ENCODE measurements around the gene GRHL1.

Gene GRHL1

DNA sequence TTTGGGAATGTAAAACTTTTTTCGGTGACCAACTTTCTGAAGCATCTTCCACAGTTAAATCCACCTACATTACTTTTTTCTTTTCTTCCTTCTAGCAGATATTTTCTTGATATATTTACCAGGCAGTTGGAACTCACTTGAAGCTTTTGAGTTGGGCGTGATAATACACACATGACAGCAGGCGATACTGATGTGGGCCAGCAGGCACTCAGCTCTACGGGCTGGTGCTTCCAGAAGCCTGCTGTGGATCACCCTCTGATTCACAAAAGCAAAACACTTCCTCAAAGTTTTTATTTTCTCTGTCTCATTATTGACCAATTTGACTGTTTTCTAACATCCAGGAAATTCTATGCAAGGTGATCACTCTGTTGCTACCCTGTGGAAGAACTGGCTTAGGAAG lies 22.9 kb downstream of the GRHL1 start:
- TF ChIP-seq SUZ12 (IDR thresholded peaks at IDR 0.05; ENCODE audit: extremely low read depth, insufficient read depth, insufficient read length): no peak
- TF ChIP-seq YY1 (IDR thresholded peaks at IDR 0.05; ENCODE audit: insufficient read depth, insufficient read length): no peak
- no peak for TF ChIP-seq ZNF274 (IDR thresholded peaks at IDR 0.05; ENCODE audit: low read depth, low read length)
- no peaks in the 10 kb centered on the region for H3K4me1 ChIP-seq (ENCODE audit: insufficient read depth, insufficient read length)
- H3K9me3 ChIP-seq (ENCODE audit: insufficient read depth, low read length): no peaks in the 10 kb centered on the region

DNA sequence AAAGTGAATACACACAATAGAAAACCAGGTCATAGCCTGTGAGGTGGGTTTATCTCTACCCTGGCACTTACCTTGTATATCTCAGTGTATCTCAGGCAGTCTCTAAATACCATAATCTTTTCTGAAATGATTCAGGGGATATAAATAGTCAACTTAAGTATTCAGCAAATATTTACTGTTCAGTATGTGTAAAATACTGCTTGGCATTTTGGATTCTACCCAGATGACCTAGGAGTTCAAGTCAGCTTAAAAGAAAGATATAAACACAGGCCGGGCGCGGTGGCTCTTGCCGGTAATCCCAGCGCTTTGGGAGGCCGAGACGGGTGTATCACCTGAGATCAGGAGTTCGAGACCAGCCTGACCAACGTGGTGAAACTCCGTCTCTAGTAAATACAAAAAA lies 23.8 kb downstream of the GRHL1 start:
- Histone ChIP-seq H3K9ac (ENCODE audit: insufficient read length, low read depth) (no peak overlapping the region), H3K9me3 (ENCODE audit: insufficient read depth, low read length) (no peaks in the 10 kb centered on the region), H3K4me1 (ENCODE audit: insufficient read depth, insufficient read length) (no peaks in the 10 kb centered on the region), H3K4me3 (ENCODE audit: insufficient read length, low read depth) (no peak overlapping the region), H3K36me3 (ENCODE audit: insufficient read depth, insufficient read length, low read length) (no peaks in the 10 kb centered on the region), H3K27me3 (ENCODE audit: insufficient read depth, insufficient read length) (no peaks in the 10 kb centered on the region)
- TF ChIP-seq YY1 (IDR thresholded peaks at IDR 0.05; ENCODE audit: insufficient read depth, insufficient read length): no peak
- TF ChIP-seq SUZ12 (IDR thresholded peaks at IDR 0.05; ENCODE audit: extremely low read depth, insufficient read depth, insufficient read length): no peak
- no peak for TF ChIP-seq ZNF274 (IDR thresholded peaks at IDR 0.05; ENCODE audit: low read depth, low read length)
- no peak for DNase-seq (ENCODE audit: low read depth, low spot score)

More for the DNA sequence above, 22.9 kb downstream of the GRHL1 start:
- Histone ChIP-seq H3K36me3 (ENCODE audit: insufficient read depth, insufficient read length, low read length) (no peaks in the 10 kb centered on the region), H3K4me3 (ENCODE audit: insufficient read length, low read depth) (no peak overlapping the region), H3K27me3 (ENCODE audit: insufficient read depth, insufficient read length) (no peaks in the 10 kb centered on the region), H3K9ac (ENCODE audit: insufficient read length, low read depth) (no peak overlapping the region)
- DNase-seq (ENCODE audit: low read depth, low spot score): no peak

DNA sequence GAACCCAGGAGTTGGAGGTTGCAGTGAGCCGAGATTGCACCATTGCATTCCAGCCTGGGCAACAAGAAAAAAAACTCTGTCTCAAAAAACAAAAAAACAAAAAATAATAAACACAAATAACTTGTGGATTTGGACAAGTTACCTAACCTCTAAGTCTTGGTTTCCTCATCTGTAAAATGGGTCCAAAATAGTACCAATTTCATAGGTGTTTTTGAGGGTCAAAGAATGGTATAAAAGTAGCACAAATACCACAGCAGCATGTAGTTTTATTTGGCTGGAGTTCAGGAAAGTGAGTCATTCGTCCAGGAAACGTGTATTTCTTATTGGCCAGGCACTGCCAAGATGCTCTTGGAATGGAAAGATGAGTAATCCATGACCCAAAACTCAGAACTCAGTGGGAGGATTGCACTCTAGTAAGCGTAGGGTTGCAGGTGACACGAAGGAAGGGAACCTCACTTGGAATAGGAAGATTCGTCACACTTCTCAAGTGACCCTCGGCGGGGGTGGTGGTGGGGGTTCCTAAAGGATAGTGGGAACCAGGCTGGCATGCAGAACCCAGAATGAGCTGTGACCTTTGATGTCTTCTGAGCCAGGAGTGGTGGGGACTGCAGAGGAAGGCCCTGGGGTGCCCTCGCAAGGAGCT lies 24.4 kb downstream of the GRHL1 start:
- no peak for DNase-seq (ENCODE audit: low read depth, low spot score)
- Histone ChIP-seq H3K9me3 (ENCODE audit: insufficient read depth, low read length) (no peaks in the 10 kb centered on the region), H3K27me3 (ENCODE audit: insufficient read depth, insufficient read length) (no peaks in the 10 kb centered on the region), H3K36me3 (ENCODE audit: insufficient read depth, insufficient read length, low read length) (no peaks in the 10 kb centered on the region), H3K9ac (ENCODE audit: insufficient read length, low read depth) (no peak overlapping the region), H3K4me3 (ENCODE audit: insufficient read length, low read depth) (no peak overlapping the region), H3K4me1 (ENCODE audit: insufficient read depth, insufficient read length) (no peaks in the 10 kb centered on the region)
- TF ChIP-seq SUZ12 (IDR thresholded peaks at IDR 0.05; ENCODE audit: extremely low read depth, insufficient read depth, insufficient read length): no peak
- no peak for TF ChIP-seq ZNF274 (IDR thresholded peaks at IDR 0.05; ENCODE audit: low read depth, low read length)
- TF ChIP-seq YY1 (IDR thresholded peaks at IDR 0.05; ENCODE audit: insufficient read depth, insufficient read length): no peak

DNA sequence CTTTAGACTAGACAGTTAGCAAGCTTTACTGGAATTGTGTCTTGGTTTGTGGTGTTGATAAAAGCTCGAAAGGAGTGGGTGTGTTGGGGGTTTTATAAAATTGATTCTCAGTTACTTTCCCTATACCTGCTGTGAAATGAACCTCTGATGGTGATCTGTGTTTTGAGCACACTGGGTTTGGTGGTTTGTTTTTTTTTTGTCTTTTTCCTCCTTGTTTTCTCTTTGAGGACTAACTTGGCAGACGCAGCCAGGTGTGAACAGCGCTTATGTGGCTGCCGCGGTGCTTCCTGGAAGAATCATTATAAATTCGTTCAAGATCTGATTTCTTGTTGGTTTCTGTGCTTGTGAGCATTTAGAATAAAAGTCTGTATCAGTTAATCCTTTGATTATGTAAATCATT lies 28.5 kb downstream of the GRHL1 start:
- Histone ChIP-seq H3K4me1 (ENCODE audit: insufficient read depth, insufficient read length) (no peaks in the 10 kb centered on the region), H3K4me3 (ENCODE audit: insufficient read length, low read depth) (no peak overlapping the region), H3K9ac (ENCODE audit: insufficient read length, low read depth) (no peak overlapping the region), H3K36me3 (ENCODE audit: insufficient read depth, insufficient read length, low read length) (no peaks in the 10 kb centered on the region), H3K9me3 (ENCODE audit: insufficient read depth, low read length) (no peaks in the 10 kb centered on the region), H3K27me3 (ENCODE audit: insufficient read depth, insufficient read length) (no peaks in the 10 kb centered on the region)
- no peak for DNase-seq (ENCODE audit: low read depth, low spot score)
- TF ChIP-seq ZNF274 (IDR thresholded peaks at IDR 0.05; ENCODE audit: low read depth, low read length) (no peak), YY1 (IDR thresholded peaks at IDR 0.05; ENCODE audit: insufficient read depth, insufficient read length) (no peak), SUZ12 (IDR thresholded peaks at IDR 0.05; ENCODE audit: extremely low read depth, insufficient read depth, insufficient read length) (no peak)

DNA sequence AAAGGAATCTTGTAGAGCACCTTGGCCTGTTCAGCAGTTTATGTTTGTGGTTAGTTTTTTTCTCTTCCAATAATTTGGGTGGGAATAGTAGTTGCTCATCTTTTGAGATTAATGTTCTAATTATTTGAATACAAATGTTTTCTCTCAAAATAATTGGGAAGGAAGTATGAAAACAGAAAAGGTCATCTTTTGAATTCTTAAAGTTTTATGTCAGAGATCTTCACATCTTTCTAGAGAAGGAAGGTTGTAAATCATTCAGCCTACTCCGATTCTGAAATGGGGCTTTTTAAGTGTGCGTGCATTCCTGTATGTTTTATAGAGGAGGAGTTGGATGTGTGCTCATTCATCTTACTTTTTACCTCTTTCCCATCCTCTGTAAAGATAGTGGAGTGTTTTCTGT lies 29.0 kb downstream of the GRHL1 start:
- H3K4me1 ChIP-seq (ENCODE audit: insufficient read depth, insufficient read length): no peaks in the 10 kb centered on the region
- no peaks in the 10 kb centered on the region for H3K27me3 ChIP-seq (ENCODE audit: insufficient read depth, insufficient read length)
- H3K4me3 ChIP-seq (ENCODE audit: insufficient read length, low read depth): no peak overlapping the region
- TF ChIP-seq YY1 (IDR thresholded peaks at IDR 0.05; ENCODE audit: insufficient read depth, insufficient read length) (no peak), ZNF274 (IDR thresholded peaks at IDR 0.05; ENCODE audit: low read depth, low read length) (no peak), SUZ12 (IDR thresholded peaks at IDR 0.05; ENCODE audit: extremely low read depth, insufficient read depth, insufficient read length) (no peak)
- H3K36me3 ChIP-seq (ENCODE audit: insufficient read depth, insufficient read length, low read length): no peaks in the 10 kb centered on the region
- no peak for DNase-seq (ENCODE audit: low read depth, low spot score)
- no peak overlapping the region for H3K9ac ChIP-seq (ENCODE audit: insufficient read length, low read depth)
- no peaks in the 10 kb centered on the region for H3K9me3 ChIP-seq (ENCODE audit: insufficient read depth, low read length)

DNA sequence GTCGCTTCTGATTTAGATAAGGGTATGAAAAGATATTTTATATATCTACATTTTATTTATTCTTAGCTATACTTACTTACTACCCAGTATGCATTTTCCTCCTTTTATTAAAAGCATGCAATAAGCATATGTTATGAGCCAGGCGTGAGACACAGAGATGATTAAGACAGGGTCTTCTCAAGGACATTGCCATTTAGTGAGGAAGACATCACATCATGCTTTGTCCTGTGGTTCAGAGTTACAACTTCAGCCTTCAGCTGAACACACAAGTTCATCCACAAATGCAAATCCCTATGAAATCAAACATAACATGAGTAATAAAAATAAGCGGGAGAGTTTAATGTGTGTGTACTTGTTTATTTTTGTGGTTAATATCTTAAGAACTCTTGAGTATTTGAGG lies 30.2 kb downstream of the GRHL1 start:
- H3K4me3 ChIP-seq (ENCODE audit: insufficient read length, low read depth): no peak overlapping the region
- no peaks in the 10 kb centered on the region for H3K27me3 ChIP-seq (ENCODE audit: insufficient read depth, insufficient read length)
- no peaks in the 10 kb centered on the region for H3K36me3 ChIP-seq (ENCODE audit: insufficient read depth, insufficient read length, low read length)
- H3K9me3 ChIP-seq (ENCODE audit: insufficient read depth, low read length): no peaks in the 10 kb centered on the region
- TF ChIP-seq YY1 (IDR thresholded peaks at IDR 0.05; ENCODE audit: insufficient read depth, insufficient read length) (no peak), SUZ12 (IDR thresholded peaks at IDR 0.05; ENCODE audit: extremely low read depth, insufficient read depth, insufficient read length) (no peak), ZNF274 (IDR thresholded peaks at IDR 0.05; ENCODE audit: low read depth, low read length) (no peak)
- no peak for DNase-seq (ENCODE audit: low read depth, low spot score)
- H3K4me1 ChIP-seq (ENCODE audit: insufficient read depth, insufficient read length): no peaks in the 10 kb centered on the region
- H3K9ac ChIP-seq (ENCODE audit: insufficient read length, low read depth): no peak overlapping the region

DNA sequence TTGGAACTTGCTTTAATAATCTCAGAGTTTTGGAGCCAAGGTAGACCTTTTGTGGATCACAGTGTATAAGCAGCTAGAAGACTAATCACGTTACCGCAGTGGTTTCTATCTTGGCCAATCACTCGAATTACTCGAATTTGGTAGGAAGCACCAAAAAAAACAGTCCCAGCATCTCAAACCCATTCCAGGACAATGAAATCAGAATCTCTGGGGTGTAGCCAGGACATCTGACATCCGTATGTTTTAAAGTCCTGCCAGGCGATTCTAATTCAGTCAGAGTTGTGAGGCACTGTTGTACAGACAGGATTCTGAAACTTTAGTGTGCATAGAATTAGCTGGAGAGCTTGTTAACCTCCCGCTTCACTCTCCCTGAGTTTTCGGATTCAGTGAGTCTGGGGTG lies 30.8 kb downstream of the GRHL1 start:
- no peak for DNase-seq (ENCODE audit: low read depth, low spot score)
- Histone ChIP-seq H3K4me1 (ENCODE audit: insufficient read depth, insufficient read length) (no peaks in the 10 kb centered on the region), H3K9ac (ENCODE audit: insufficient read length, low read depth) (no peak overlapping the region), H3K27me3 (ENCODE audit: insufficient read depth, insufficient read length) (no peaks in the 10 kb centered on the region), H3K36me3 (ENCODE audit: insufficient read depth, insufficient read length, low read length) (no peaks in the 10 kb centered on the region), H3K4me3 (ENCODE audit: insufficient read length, low read depth) (no peak overlapping the region), H3K9me3 (ENCODE audit: insufficient read depth, low read length) (no peaks in the 10 kb centered on the region)
- TF ChIP-seq ZNF274 (IDR thresholded peaks at IDR 0.05; ENCODE audit: low read depth, low read length) (no peak), YY1 (IDR thresholded peaks at IDR 0.05; ENCODE audit: insufficient read depth, insufficient read length) (no peak), SUZ12 (IDR thresholded peaks at IDR 0.05; ENCODE audit: extremely low read depth, insufficient read depth, insufficient read length) (no peak)
